HEK293 (cell line): ENCODE results near the gene LDLRAP1.

Experiments used
- CTCF ChIA-PET: fragments of 350-600 bp; formaldehyde crosslinking; extraction: SDS; loops from one replicate; lab custom pipeline; 2021; ENCODE audit warnings: antibody characterized with exemption; lab: Yijun Ruan, JAX
- POLR2A ChIA-PET: fragments of 300-600 bp; formaldehyde crosslinking; extraction: SDS; loops from one replicate; lab custom pipeline; 2020; ENCODE audit warnings: antibody characterized with exemption, inconsistent platforms; lab: Yijun Ruan, JAX
- H3K27ac ChIP-seq: fragments of 200-500 bp; sonication (Bioruptor generic); 2 replicates; pipeline ENCODE4 v1.5.1; 2014; ENCODE audit warnings: low read depth, low read length, control low read depth, inconsistent platforms; ENCODE audit errors: extremely low read depth
- H3K36me3 ChIP-seq, 2 experiments: fragments of 200-500 bp in 1 of 2; sonication (Bioruptor generic) in 1 of 2; 1 replicate in 1 of 2; 2 replicates in 1 of 2; pipeline ENCODE4 v1.5.1; 2014 to 2017; ENCODE audit warnings: inconsistent platforms in 2 of 2, low read length in 2 of 2; ENCODE audit not compliant: control insufficient read depth in 2 of 2, insufficient read depth in 1 of 2
- H3K4me1 ChIP-seq: fragments of 200-500 bp; sonication (Bioruptor generic); 2 replicates; pipeline ENCODE4 v1.5.1; 2014; ENCODE audit warnings: mild to moderate bottlenecking, low read length, inconsistent platforms; ENCODE audit not compliant: control insufficient read depth, insufficient read depth
- H3K4me3 ChIP-seq: 2 replicates; pipeline ENCODE4 v1.5.1; 2011; ENCODE audit warnings: low read depth, mild to moderate bottlenecking, control low read depth, low read length, moderate library complexity
- H3K9me3 ChIP-seq: fragments of 200-500 bp; sonication (Bioruptor generic); 2 replicates; pipeline ENCODE4 v1.5.1; 2014; ENCODE audit warnings: low read depth, low read length, inconsistent platforms; ENCODE audit not compliant: control insufficient read depth, insufficient read depth
- BCL11A ChIP-seq: fragments of 450-650 bp; formaldehyde crosslinking; IDR thresholded peaks from 2 replicates; pipeline ENCODE4 v1.5.1; 2016; ENCODE audit warnings: low read depth, missing biosample characterization, missing genetic modification characterization
- KLF17 ChIP-seq: fragments of 450-650 bp; formaldehyde crosslinking; IDR thresholded peaks from 2 replicates; pipeline ENCODE4 v1.5.1; 2016; ENCODE audit warnings: missing biosample characterization, missing genetic modification characterization
- MEIS1 ChIP-seq: sonication (generic); formaldehyde crosslinking; IDR thresholded peaks from 2 replicates; pipeline ENCODE4 v1.8.1; 2022; ENCODE audit warnings: missing genetic modification reagents, mild to moderate bottlenecking, borderline replicate concordance
- OVOL3 ChIP-seq: fragments of 450-650 bp; formaldehyde crosslinking; IDR thresholded peaks from 2 replicates; pipeline ENCODE4 v1.5.1; 2016; ENCODE audit warnings: missing biosample characterization, missing genetic modification characterization
- SCRT2 ChIP-seq: fragments of 450-650 bp; formaldehyde crosslinking; IDR thresholded peaks from 2 replicates; pipeline ENCODE4 v1.5.1; 2016; ENCODE audit warnings: missing biosample characterization, missing genetic modification characterization
- ZBTB20 ChIP-seq: fragments of 450-650 bp; formaldehyde crosslinking; IDR thresholded peaks from 2 replicates; pipeline ENCODE4 v1.5.1; 2016; ENCODE audit warnings: missing biosample characterization, missing genetic modification characterization
- ZBTB26 ChIP-seq: fragments of 450-650 bp; formaldehyde crosslinking; optimal IDR thresholded peaks from 2 replicates; pipeline ENCODE3; 2016; ENCODE audit warnings: missing biosample characterization, mild to moderate bottlenecking, missing genetic modification characterization
- ZFP37 ChIP-seq: fragments of 450-650 bp; formaldehyde crosslinking; IDR thresholded peaks from 2 replicates; pipeline ENCODE4 v1.5.1; 2016; ENCODE audit warnings: missing biosample characterization, missing genetic modification characterization
- ZFP41 ChIP-seq: fragments of 450-650 bp; formaldehyde crosslinking; IDR thresholded peaks from 2 replicates; pipeline ENCODE4 v1.5.1; 2016; ENCODE audit warnings: missing biosample characterization, missing genetic modification characterization, borderline replicate concordance
- ZNF121 ChIP-seq: fragments of 450-650 bp; formaldehyde crosslinking; IDR thresholded peaks from 2 replicates; pipeline ENCODE4 v1.5.1; 2016; ENCODE audit warnings: missing biosample characterization, missing genetic modification characterization
- ZNF184 ChIP-seq: fragments of 450-650 bp; IDR thresholded peaks from 2 replicates; pipeline ENCODE4 v1.5.1; 2018; ENCODE audit warnings: missing biosample characterization, mild to moderate bottlenecking, missing genetic modification characterization
- ZNF211 ChIP-seq: fragments of 450-650 bp; formaldehyde crosslinking; IDR thresholded peaks from 2 replicates; pipeline ENCODE4 v1.5.1; 2016; ENCODE audit warnings: low read depth, missing biosample characterization, missing genetic modification characterization
- ZNF26 ChIP-seq: fragments of 450-650 bp; formaldehyde crosslinking; IDR thresholded peaks from 2 replicates; pipeline ENCODE4 v1.5.1; 2016; ENCODE audit warnings: missing biosample characterization, missing genetic modification characterization
- ZNF394 ChIP-seq: fragments of 450-650 bp; formaldehyde crosslinking; IDR thresholded peaks from 2 replicates; pipeline ENCODE4 v1.5.1; 2016; ENCODE audit warnings: missing biosample characterization, missing genetic modification characterization, mild to moderate bottlenecking, moderate library complexity, borderline replicate concordance
- ZNF707 ChIP-seq: fragments of 450-650 bp; formaldehyde crosslinking; IDR thresholded peaks from 2 replicates; pipeline ENCODE4 v1.5.1; 2016; ENCODE audit warnings: missing biosample characterization, missing genetic modification characterization
- ZNF843 ChIP-seq: fragments of 450-650 bp; formaldehyde crosslinking; IDR thresholded peaks from 2 replicates; pipeline ENCODE4 v1.5.1; 2016; ENCODE audit warnings: missing biosample characterization, missing genetic modification characterization
- ZSCAN5A ChIP-seq: fragments of 450-650 bp; formaldehyde crosslinking; IDR thresholded peaks from 2 replicates; pipeline ENCODE4 v1.5.1; 2016; ENCODE audit warnings: missing biosample characterization, missing genetic modification characterization

Gene LDLRAP1

GRCh38 chr1:25557543-25557942, 14.1 kb downstream of the LDLRAP1 start:
- CTCF ChIA-PET, result no interaction called here
- no peak overlapping the region for H3K4me3 ChIP-seq
- no peaks in the 10 kb centered on the region for H3K4me1 ChIP-seq
- peaks cover 0 to 76% of the 10 kb centered on the region in 2 experiments; a peak in 1 of 3 replicates for H3K36me3 ChIP-seq
- no peak overlapping the region for H3K27ac ChIP-seq
- no peaks in the 10 kb centered on the region for H3K9me3 ChIP-seq
- POLR2A ChIA-PET, result no interaction called here
- TF ChIP-seq ZNF211 (no peak), ZFP41 (tag by site-specific recombination) (no peak), ZBTB20 (tag by site-specific recombination) (no peak), ZNF843 (tag by site-specific recombination) (no peak), ZSCAN5A (tag by site-specific recombination) (no peak), OVOL3 (no peak), ZBTB26 (tag by site-specific recombination) (no peak)

GRCh38 chr1:25559031-25559430, 15.6 kb downstream of the LDLRAP1 start:
- H3K27ac ChIP-seq, result no peak overlapping the region
- TF ChIP-seq SCRT2, result no peak
- no peak for TF ChIP-seq ZNF121 (tag by site-specific recombination)
- ChIA-PET POLR2A (interaction anchor here (0.5 kb wide), 1 partner anchor 37 kb away, joined by 5 read pairs; no protein-coding TSS in a partner anchor), CTCF (interaction anchor here (0.6 kb wide), 1 partner anchor 14 kb away, joined by 4 read pairs; no protein-coding TSS in a partner anchor)
- no peaks in the 10 kb centered on the region for H3K4me1 ChIP-seq
- H3K36me3 ChIP-seq, result peaks cover 0 to 91% of the 10 kb centered on the region in 2 experiments; a peak in 1 of 3 replicates
- no peaks in the 10 kb centered on the region for H3K9me3 ChIP-seq
- H3K4me3 ChIP-seq, result no peak overlapping the region

GRCh38 chr1:25560001-25560400, 16.6 kb downstream of the LDLRAP1 start:
- Histone ChIP-seq H3K36me3 (peaks cover 0 to 91% of the 10 kb centered on the region in 2 experiments; a peak in 1 of 3 replicates), H3K9me3 (no peaks in the 10 kb centered on the region), H3K4me3 (no peak overlapping the region), H3K4me1 (no peaks in the 10 kb centered on the region), H3K27ac (no peak overlapping the region)
- CTCF ChIA-PET, result interaction anchor here (2.0 kb wide), 1 partner anchor 13 kb away, joined by 5 read pairs; no protein-coding TSS in a partner anchor
- POLR2A ChIA-PET, result no interaction called here
- no peak for TF ChIP-seq MEIS1 (CRISPR knock-in tag)
- no peak for TF ChIP-seq KLF17 (tag by site-specific recombination)
- no peak for TF ChIP-seq ZNF707 (tag by site-specific recombination)
- no peak for TF ChIP-seq ZNF394

- Histone ChIP-seq H3K4me3 (no peak overlapping the region), H3K36me3 (peaks cover 0 to 84% of the 10 kb centered on the region in 2 experiments; a peak in 1 of 3 replicates), H3K27ac (no peak overlapping the region), H3K4me1 (no peaks in the 10 kb centered on the region), H3K9me3 (no peaks in the 10 kb centered on the region)
- ChIA-PET CTCF (interaction anchor here (1.2 to 2.0 kb wide), 2 partner anchors 12 to 74 kb away, joined by 4 to 5 read pairs; no protein-coding TSS in a partner anchor), POLR2A (interaction anchor here (0.9 kb wide), 1 partner anchor 17 kb away, joined by 3 read pairs; the partner anchor contains the start of gene LDLRAP1)
- no peak for TF ChIP-seq ZNF211
- no peak for TF ChIP-seq BCL11A (tag by site-specific recombination)
- TF ChIP-seq ZNF26 (tag by site-specific recombination), result no peak
- no peak for TF ChIP-seq ZNF184 (tag by site-specific recombination)
- TF ChIP-seq ZFP37 (tag by site-specific recombination), result no peak
Observed at GRCh38 chr1:25560788-25561187, 17.4 kb downstream of the LDLRAP1 start.
